ENCODE measurements around the gene HMOX2.

DNA sequence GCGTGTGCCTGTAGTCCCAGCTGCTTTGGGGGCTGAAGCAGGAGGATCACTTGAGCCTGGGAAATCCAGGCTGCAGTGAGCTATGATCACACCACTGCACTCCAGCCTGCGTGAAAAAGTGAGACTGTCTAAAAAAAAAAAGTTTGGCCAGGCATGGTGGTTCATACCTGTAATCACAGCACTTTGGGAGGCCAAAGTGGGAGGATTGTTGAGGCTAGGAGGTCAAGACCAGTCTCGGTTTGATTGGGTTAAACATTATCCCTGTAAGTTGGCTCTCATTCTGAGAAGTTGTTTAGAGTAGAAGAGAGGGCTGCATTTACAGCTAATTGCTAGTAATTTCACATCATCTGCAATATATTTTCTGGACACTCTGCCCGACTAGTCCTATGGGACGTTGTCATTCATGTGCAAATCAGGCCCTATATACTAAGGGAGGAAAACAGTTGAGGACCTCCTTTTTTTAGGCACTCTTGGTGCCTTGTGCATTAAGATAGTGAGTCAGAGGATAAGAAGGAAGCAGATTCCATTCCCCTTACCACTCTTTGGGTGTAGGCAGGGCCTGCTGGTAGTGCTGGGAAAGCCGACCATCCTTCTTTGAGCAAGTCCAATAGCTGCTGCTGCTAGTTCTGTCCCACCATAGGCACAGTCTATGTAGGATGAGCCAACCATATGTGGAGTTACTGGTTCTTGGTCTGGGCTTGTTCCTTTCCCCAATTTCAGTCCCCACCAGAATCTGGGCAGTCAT is 18.7 kb downstream of the HMOX2 start:
- TF ChIP-seq, protein P1, sequence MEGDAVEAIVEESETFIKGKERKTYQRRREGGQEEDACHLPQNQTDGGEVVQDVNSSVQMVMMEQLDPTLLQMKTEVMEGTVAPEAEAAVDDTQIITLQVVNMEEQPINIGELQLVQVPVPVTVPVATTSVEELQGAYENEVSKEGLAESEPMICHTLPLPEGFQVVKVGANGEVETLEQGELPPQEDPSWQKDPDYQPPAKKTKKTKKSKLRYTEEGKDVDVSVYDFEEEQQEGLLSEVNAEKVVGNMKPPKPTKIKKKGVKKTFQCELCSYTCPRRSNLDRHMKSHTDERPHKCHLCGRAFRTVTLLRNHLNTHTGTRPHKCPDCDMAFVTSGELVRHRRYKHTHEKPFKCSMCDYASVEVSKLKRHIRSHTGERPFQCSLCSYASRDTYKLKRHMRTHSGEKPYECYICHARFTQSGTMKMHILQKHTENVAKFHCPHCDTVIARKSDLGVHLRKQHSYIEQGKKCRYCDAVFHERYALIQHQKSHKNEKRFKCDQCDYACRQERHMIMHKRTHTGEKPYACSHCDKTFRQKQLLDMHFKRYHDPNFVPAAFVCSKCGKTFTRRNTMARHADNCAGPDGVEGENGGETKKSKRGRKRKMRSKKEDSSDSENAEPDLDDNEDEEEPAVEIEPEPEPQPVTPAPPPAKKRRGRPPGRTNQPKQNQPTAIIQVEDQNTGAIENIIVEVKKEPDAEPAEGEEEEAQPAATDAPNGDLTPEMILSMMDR (conservative IDR thresholded peaks at IDR 0.05 in 1 of 2, IDR thresholded peaks at IDR 0.05 in 1 of 2; ENCODE audit: extremely low read depth in 1 of 2, insufficient read depth in 1 of 2, low read depth in 1 of 2, low read length in 2 of 2) = no peak
- no peak for TF ChIP-seq EZH2 (IDR thresholded peaks at IDR 0.05; ENCODE audit: borderline replicate concordance, low read length)

Data from mammary epithelial cell (primary cell).